BE2C (cell line): Measurements from ENCODE around the gene BCOR.
A peak's percentile ranks its signal among the peaks of the same experiment; 100 is the strongest.

Source experiments
- DNase-seq: peaks from one replicate; pipeline ENCODE4 v3.0.0-alpha.2; 2020
- H3K27me3 ChIP-seq: fragments of 250-450 bp; sonication (Bioruptor Pico); 2 replicates; pipeline ENCODE4 v1.5.1; 2020; ENCODE audit warnings: mild to moderate bottlenecking
- H3K36me3 ChIP-seq: fragments of 250-450 bp; sonication (Bioruptor Pico); 2 replicates; pipeline ENCODE4 v1.5.1; 2020; ENCODE audit warnings: mild to moderate bottlenecking
- H3K4me1 ChIP-seq: fragments of 250-450 bp; sonication (Bioruptor Pico); 2 replicates; pipeline ENCODE4 v1.5.1; 2020
- H3K4me3 ChIP-seq: 2 replicates; pipeline ENCODE4 v1.5.1; 2011; ENCODE audit warnings: low read depth, low read length
- H3K9me3 ChIP-seq: fragments of 250-450 bp; sonication (Bioruptor Pico); 2 replicates; pipeline ENCODE4 v1.5.1; 2020
- CTCF ChIP-seq: IDR thresholded peaks from 2 replicates; pipeline ENCODE4 v1.5.1; 2012; ENCODE audit warnings: mild to moderate bottlenecking, low read depth, low read length

Gene BCOR

GRCh38 chrX:40065296-40066046, 32.3 kb downstream of the BCOR start:
- Histone ChIP-seq H3K36me3 (peaks cover 79% of the 10 kb centered on the region), H3K4me3 (no peak overlapping the region), H3K27me3 (no peaks in the 10 kb centered on the region), H3K9me3 (no peaks in the 10 kb centered on the region), H3K4me1 (no peaks in the 10 kb centered on the region; the same call in 1 of the 2 replicates)
- no peak for TF ChIP-seq CTCF
- DNase-seq: no peak

- Histone ChIP-seq H3K9me3 (no peaks in the 10 kb centered on the region), H3K36me3 (peaks cover 76% of the 10 kb centered on the region), H3K4me1 (no peaks in the 10 kb centered on the region; the same call in 1 of the 2 replicates), H3K27me3 (no peaks in the 10 kb centered on the region), H3K4me3 (no peak overlapping the region)
- no peak for TF ChIP-seq CTCF
- DNase-seq: no peak
These were observed 33.6 kb downstream of the BCOR start for GRCh38 chrX:40064055-40064597.

- Histone ChIP-seq H3K27me3 (no peaks in the 10 kb centered on the region), H3K9me3 (no peaks in the 10 kb centered on the region), H3K4me3 (no peak overlapping the region), H3K36me3 (peaks cover 76% of the 10 kb centered on the region), H3K4me1 (no peaks in the 10 kb centered on the region; the same call in 1 of the 2 replicates)
- no peak for DNase-seq
- no peak for TF ChIP-seq CTCF
These were observed 34.2 kb downstream of the BCOR start for GRCh38 chrX:40063555-40063954.

GRCh38 chrX:40062525-40063155, 35.1 kb downstream of the BCOR start:
- no peak for TF ChIP-seq CTCF
- Histone ChIP-seq H3K4me3 (no peak overlapping the region), H3K36me3 (peaks cover 74% of the 10 kb centered on the region), H3K4me1 (no peaks in the 10 kb centered on the region; the same call in 1 of the 2 replicates), H3K9me3 (no peaks in the 10 kb centered on the region), H3K27me3 (no peaks in the 10 kb centered on the region)
- peak; percentile 30 for DNase-seq

GRCh38 chrX:40061871-40062524, 35.8 kb downstream of the BCOR start:
- TF ChIP-seq CTCF: no peak
- DNase-seq: no peak
- no peaks in the 10 kb centered on the region for H3K9me3 ChIP-seq
- no peak overlapping the region for H3K4me3 ChIP-seq
- H3K27me3 ChIP-seq: no peaks in the 10 kb centered on the region
- peaks cover 77% of the 10 kb centered on the region for H3K36me3 ChIP-seq
- H3K4me1 ChIP-seq: no peaks in the 10 kb centered on the region; the same call in 1 of the 2 replicates
